Measurements from ENCODE around the gene OVCA2.

OVCA2 gene

DNA sequence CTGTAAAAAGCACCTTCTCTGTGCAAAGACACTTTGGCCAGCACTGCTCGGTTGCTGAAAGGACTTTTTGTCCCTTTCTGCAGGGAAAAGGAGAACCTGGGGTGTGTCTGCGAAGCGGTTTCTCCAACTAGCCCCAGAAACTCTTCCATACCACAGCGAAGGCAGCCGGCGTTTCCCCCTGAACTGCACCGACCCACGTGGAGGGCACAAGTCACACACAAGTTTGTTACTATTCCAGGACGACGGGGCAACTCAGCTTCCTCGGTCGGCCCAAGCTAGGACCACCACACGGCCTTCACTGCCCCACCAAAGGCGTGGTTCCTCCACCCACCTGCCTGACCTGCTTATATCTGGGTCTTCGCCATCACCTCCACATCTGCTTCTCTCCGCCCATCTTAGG is 18.6 kb upstream of the OVCA2 start:
- Histone ChIP-seq H3K27ac (no peak overlapping the region), H3K4me1 (peaks cover 0 to 38% (median 32%) of the 10 kb centered on the region in 4 donors), H3K27me3 (peaks cover 0 to 56% of the 10 kb centered on the region in 2 donors), H3K9me3 (no peaks in the 10 kb centered on the region), H3K36me3 (no peaks in the 10 kb centered on the region), H3K4me3 (no peak overlapping the region)
- TF ChIP-seq, protein P1, sequence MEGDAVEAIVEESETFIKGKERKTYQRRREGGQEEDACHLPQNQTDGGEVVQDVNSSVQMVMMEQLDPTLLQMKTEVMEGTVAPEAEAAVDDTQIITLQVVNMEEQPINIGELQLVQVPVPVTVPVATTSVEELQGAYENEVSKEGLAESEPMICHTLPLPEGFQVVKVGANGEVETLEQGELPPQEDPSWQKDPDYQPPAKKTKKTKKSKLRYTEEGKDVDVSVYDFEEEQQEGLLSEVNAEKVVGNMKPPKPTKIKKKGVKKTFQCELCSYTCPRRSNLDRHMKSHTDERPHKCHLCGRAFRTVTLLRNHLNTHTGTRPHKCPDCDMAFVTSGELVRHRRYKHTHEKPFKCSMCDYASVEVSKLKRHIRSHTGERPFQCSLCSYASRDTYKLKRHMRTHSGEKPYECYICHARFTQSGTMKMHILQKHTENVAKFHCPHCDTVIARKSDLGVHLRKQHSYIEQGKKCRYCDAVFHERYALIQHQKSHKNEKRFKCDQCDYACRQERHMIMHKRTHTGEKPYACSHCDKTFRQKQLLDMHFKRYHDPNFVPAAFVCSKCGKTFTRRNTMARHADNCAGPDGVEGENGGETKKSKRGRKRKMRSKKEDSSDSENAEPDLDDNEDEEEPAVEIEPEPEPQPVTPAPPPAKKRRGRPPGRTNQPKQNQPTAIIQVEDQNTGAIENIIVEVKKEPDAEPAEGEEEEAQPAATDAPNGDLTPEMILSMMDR (IDR thresholded peaks at IDR 0.05) = no peak
- intact Hi-C loops (cut with DNase I; ENCODE audit: low total_unique reads) = no loop called here
- no peak for DNase-seq

DNA sequence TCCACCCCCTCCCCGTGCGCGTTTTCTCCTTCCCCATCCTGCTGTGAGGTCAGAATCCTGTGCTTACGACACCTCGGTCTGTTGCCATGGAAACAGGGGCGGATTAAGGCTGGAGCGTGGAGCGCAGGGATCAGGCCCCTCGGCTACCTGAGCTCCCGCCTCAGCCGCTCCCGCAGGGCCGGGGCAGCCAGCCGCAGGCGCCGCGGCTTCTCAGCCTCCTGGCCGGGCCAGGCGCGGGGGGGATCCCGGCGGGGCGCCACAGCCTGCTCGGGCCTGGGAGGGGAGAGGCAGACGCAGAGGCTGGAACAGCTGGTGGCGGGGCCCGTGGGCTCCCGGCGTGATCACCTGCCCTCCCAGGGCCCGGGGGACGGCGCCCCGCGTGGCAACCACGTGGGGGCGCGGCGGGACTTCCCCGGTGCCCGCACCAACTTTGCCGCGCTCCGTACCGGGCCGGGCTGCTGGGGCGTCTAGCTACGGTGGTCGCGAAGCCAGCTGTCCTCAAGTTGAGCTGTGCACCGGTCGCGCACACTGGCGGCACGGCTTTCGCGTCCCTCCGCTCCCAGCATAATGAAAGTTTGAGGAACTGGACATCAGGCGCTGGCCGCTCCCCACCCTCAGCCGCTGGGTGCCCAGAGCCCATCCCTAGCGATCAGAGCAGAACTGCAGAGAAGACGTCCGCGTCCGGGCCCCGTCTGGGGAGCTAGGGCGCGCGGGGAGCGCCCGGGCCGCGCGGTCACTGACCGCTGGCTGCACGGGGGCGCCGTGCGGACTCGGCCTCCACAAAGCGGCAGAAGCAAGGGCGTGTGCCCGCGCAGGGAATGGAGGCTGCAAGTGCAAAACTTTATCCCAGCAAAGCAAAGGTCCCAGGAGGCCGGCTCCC is 17.9 kb upstream of the OVCA2 start:
- peaks cover 0 to 38% (median 32%) of the 10 kb centered on the region in 4 donors for H3K4me1 ChIP-seq
- peak; percentile 72 to 78 for DNase-seq
- no peaks in the 10 kb centered on the region for H3K36me3 ChIP-seq
- H3K4me3 ChIP-seq = peak overlapping the region; percentile 50 to 67
- intact Hi-C loops (cut with DNase I; ENCODE audit: low total_unique reads) = no loop called here
- peaks cover 0 to 62% of the 10 kb centered on the region in 2 donors for H3K27me3 ChIP-seq
- no peaks in the 10 kb centered on the region for H3K9me3 ChIP-seq
- H3K27ac ChIP-seq = no peak overlapping the region
- TF ChIP-seq, protein P1 (IDR thresholded peaks at IDR 0.05) = no peak

DNA sequence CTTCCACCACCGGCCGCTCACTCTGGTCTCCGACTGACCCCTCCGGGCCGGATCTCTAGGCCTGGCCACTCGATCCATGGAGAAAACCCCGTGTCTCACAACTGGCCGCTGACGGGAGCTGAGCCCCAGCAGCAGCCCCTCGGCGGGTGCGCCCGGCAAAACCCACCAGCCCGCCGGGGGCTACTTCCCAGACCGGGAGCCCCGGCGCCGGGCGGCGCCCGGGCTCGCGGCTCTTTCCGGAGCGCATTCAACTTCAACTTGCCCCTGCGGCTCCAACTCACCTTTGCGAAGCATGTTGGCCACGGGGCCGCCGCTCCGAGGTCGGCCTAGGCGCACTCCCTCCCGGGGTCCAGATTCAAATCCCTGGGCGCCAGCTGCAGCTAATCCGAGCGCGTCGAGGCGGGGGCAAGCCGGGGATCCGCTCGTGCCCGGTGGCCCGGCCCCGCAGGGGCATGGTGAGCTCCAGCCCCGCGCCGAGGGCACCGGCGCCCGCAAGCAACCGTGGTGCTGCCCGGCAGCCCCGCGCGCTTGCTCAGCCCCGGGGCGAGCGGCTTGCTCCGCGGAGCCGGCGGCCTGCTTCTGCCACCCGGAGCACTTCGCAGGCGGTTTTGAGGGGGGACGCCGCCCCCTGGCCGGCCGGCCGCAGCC is 17.1 kb upstream of the OVCA2 start:
- Histone ChIP-seq H3K36me3 (no peaks in the 10 kb centered on the region), H3K4me1 (peaks cover 0 to 42% (median 34%) of the 10 kb centered on the region in 4 donors), H3K4me3 (peak overlapping the region; percentile 50 to 67), H3K27ac (no peak overlapping the region), H3K9me3 (no peaks in the 10 kb centered on the region), H3K27me3 (peaks cover 0 to 70% of the 10 kb centered on the region in 2 donors)
- no peak for DNase-seq
- intact Hi-C loops (cut with DNase I; ENCODE audit: low total_unique reads) = loop anchor here (5.0 kb wide), 1 partner anchor 112 kb away; no protein-coding TSS in a partner anchor
- TF ChIP-seq, protein P1 (IDR thresholded peaks at IDR 0.05) = no peak

DNA sequence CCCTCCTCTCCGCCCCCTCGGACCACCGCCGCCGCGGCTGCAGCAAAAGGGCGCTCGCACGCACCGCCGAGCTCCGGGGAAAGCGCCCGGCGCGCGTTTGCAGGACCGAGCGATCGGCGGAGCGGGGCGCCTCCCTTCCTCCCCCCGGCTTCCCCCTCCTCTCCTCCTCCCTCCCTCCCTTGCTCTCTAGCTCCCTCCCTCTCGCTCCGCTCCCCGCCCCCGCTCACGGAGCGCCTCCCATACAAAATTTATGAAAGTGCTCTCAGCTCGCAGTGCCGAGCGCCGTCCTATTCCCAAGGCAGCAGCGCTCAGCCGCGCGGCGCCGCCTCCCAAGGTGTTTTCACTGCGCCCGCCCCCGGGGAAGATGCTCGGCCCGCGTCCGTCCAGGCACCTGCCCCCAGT is 16.6 kb upstream of the OVCA2 start, which contains the start of gene RTN4RL1:
Gene RTN4RL1, minus strand, starts transcription at position 115 of the 402 bp plus-strand sequence. CDS start 469 bp downstream, outside the sequence.
- Histone ChIP-seq H3K27me3 (peaks cover 0 to 71% of the 10 kb centered on the region in 2 donors), H3K9me3 (no peaks in the 10 kb centered on the region), H3K4me3 (peak within 1 kb of the TSS; percentile 50 to 67), H3K27ac (no peak within 1 kb of the TSS), H3K4me1 (peaks cover 0 to 44% (median 35%) of the 10 kb centered on the region in 4 donors), H3K36me3 (no peaks in the 10 kb centered on the region)
- TF ChIP-seq, protein P1 (IDR thresholded peaks at IDR 0.05) = no peak
- DNase-seq = peak; percentile 68 to 81
- intact Hi-C loops (cut with DNase I; ENCODE audit: low total_unique reads) = loop anchor here (5.0 kb wide), 1 partner anchor 113 kb away; no protein-coding TSS in a partner anchor

DNA sequence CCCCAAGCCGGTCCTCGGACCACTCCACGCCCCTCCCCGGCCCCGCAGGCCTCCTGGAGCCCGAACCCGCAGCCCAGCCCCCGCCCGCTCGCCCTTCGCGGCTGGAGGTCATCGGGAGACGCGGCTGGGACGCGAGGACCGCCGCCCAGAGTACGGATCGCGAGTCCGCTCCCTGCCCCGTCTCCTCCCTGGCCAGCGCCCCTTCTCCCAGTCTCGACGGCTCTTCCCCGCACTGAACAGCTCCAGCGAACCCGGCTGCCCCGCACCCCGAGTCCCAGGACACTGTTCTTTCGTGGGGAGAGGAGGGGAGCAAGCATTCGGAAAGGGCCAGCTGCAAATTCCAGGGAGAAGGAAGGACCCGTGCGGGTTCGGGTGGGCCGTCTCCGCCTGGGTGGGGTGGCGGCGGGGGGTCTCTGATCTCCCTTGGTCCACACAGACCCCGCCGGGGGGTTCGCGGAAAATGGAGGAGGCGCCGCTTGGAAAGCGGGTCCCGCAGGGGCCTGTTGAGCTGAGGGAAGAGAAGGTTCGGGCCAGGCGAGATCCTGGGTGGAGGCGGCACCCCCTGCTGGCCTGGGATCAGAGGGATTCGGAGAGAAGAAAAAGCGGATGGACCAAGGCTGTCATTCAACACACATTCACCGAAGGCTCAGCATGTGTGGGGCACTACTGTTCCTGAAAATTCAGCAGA is 16.1 kb upstream of the OVCA2 start:
- Histone ChIP-seq H3K4me3 (peak overlapping the region; percentile 50 to 67), H3K36me3 (no peaks in the 10 kb centered on the region), H3K27ac (no peak overlapping the region), H3K9me3 (no peaks in the 10 kb centered on the region), H3K4me1 (peaks cover 0 to 47% (median 37%) of the 10 kb centered on the region in 4 donors), H3K27me3 (peaks cover 0 to 71% of the 10 kb centered on the region in 2 donors)
- intact Hi-C loops (cut with DNase I; ENCODE audit: low total_unique reads) = loop anchor here (5.0 kb wide), 1 partner anchor 113 kb away; no protein-coding TSS in a partner anchor
- TF ChIP-seq, protein P1 (IDR thresholded peaks at IDR 0.05) = peak; percentile 64 to 66
- peak; percentile 68 to 82 for DNase-seq
